Measurements from ENCODE around the gene TRAPPC3. TPM values are rescaled to one million over a fixed set of nuclear protein-coding genes. Genes with fewer than 3 reads are reported as not detected.
A peak's percentile ranks its signal among the peaks of the same experiment; 100 is the strongest.

The TRAPPC3 gene
- total RNA-seq, 1 experiment from 2014 or later, result 52.7 TPM

- H2BK12ac ChIP-seq (ENCODE audit: insufficient read length, low read depth, low read length), result no peak overlapping the region
- H2AFZ ChIP-seq (ENCODE audit: low read length), result no peak overlapping the region
- no peak overlapping the region for H4K91ac ChIP-seq (ENCODE audit: insufficient read length, low read depth, low read length)
- peaks cover 3% of the 10 kb centered on the region for H3K79me1 ChIP-seq (ENCODE audit: insufficient read depth, low read depth, low read length, poor library complexity, severe bottlenecking)
- H3K23me2 ChIP-seq (ENCODE audit: insufficient read length, low read depth, low read length, poor library complexity, severe bottlenecking), result no peaks in the 10 kb centered on the region
- Mint-ChIP-seq H3K36me3 (ENCODE audit: insufficient read depth in 1 of 3, low read depth in 3 of 3) (peaks cover under 1 to 6% (median under 1%) of the 10 kb centered on the region in 3 experiments; a peak in 5 of 7 replicates), H3K4me3 (no peak overlapping the region), H3K9me3 (no peaks in the 10 kb centered on the region), H3K27me3 (ENCODE audit: low read depth) (no peaks in the 10 kb centered on the region), H3K4me1 (peaks cover 12 to 14% of the 10 kb centered on the region in 2 experiments), H3K27ac (peak overlapping the region in 1 of 3 experiments; percentile 37; a peak in 2 of 7 replicates)
- H3K4me1 ChIP-seq (ENCODE audit: insufficient read depth, low read length), result no peaks in the 10 kb centered on the region
- H2AK5ac ChIP-seq (ENCODE audit: insufficient read length, low read length), result no peak overlapping the region
- H2BK5ac ChIP-seq (ENCODE audit: insufficient read length, low read length), result no peak overlapping the region
- H4K5ac ChIP-seq (ENCODE audit: insufficient read length, low read depth, low read length), result no peak overlapping the region
- no peak overlapping the region for H2BK120ac ChIP-seq (ENCODE audit: low read depth, low read length, poor library complexity, severe bottlenecking)
- no peaks in the 10 kb centered on the region for H3K9me3 ChIP-seq (ENCODE audit: control insufficient read depth, low read depth, low read length)
- H3K56ac ChIP-seq (ENCODE audit: insufficient read length, low read depth, low read length), result no peak overlapping the region
- no peak overlapping the region for H3K18ac ChIP-seq (ENCODE audit: insufficient read length, low read depth, low read length)
- H3K79me2 ChIP-seq (ENCODE audit: insufficient read depth, low read length), result peaks cover 2% of the 10 kb centered on the region; the same call in 1 of the 2 replicates
- H3K27ac ChIP-seq (ENCODE audit: insufficient read length, low read depth, low read length), result no peak overlapping the region
- no CpG with 5 or more reads among the region's 4 CpGs for WGBS (ENCODE audit: extremely low coverage, insufficient read length, low lambda C conversion rate)
- H3T11ph ChIP-seq (ENCODE audit: low read length), result no peak overlapping the region
- H4K8ac ChIP-seq (replicated peaks; ENCODE audit: insufficient read length, low read depth, low read length), result no peak overlapping the region
- no peak overlapping the region for H2BK20ac ChIP-seq (ENCODE audit: low read depth, low read length, poor library complexity, severe bottlenecking)
- H3K14ac ChIP-seq (ENCODE audit: insufficient read depth, low read length), result no peak overlapping the region
- no peak for DNase-seq
- no peak overlapping the region for H2BK15ac ChIP-seq (ENCODE audit: low read depth, low read length)
- no peaks in the 10 kb centered on the region for H4K20me1 ChIP-seq (ENCODE audit: control insufficient read depth, insufficient read depth, insufficient read length)
- H3K4me2 ChIP-seq (ENCODE audit: insufficient read depth, insufficient read length, low read length), result no peak overlapping the region
- no peak overlapping the region for H3K4ac ChIP-seq (ENCODE audit: low read depth, low read length)
- no peak overlapping the region for H3K23ac ChIP-seq (ENCODE audit: insufficient read length, low read depth, low read length)
- TF ChIP-seq, protein P1, sequence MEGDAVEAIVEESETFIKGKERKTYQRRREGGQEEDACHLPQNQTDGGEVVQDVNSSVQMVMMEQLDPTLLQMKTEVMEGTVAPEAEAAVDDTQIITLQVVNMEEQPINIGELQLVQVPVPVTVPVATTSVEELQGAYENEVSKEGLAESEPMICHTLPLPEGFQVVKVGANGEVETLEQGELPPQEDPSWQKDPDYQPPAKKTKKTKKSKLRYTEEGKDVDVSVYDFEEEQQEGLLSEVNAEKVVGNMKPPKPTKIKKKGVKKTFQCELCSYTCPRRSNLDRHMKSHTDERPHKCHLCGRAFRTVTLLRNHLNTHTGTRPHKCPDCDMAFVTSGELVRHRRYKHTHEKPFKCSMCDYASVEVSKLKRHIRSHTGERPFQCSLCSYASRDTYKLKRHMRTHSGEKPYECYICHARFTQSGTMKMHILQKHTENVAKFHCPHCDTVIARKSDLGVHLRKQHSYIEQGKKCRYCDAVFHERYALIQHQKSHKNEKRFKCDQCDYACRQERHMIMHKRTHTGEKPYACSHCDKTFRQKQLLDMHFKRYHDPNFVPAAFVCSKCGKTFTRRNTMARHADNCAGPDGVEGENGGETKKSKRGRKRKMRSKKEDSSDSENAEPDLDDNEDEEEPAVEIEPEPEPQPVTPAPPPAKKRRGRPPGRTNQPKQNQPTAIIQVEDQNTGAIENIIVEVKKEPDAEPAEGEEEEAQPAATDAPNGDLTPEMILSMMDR (conservative IDR thresholded peaks at IDR 0.05), result no peak
- no peak overlapping the region for H3K9ac ChIP-seq (ENCODE audit: extremely low read depth, insufficient read length, low read length)
- no peaks in the 10 kb centered on the region for H3K27me3 ChIP-seq (ENCODE audit: insufficient read depth, low read length)
These were observed 16.9 kb upstream of the TRAPPC3 start for GRCh38 chr1:36166136-36166535.
